ENCODE data around the gene ACAN. TPM values are rescaled to one million over a fixed set of nuclear protein-coding genes. Genes with fewer than 3 reads are reported as not detected.

The ACAN gene
- total and polyA plus RNA-seq, 2 donors (not counting 3 experiments of a cell fraction or from before 2014, with no cell fraction given): not detected

- CTCF ChIA-PET: interaction anchor here (1.2 to 2.1 kb wide), 2 partner anchors 20 to 308 kb away, joined by 4 to 9 read pairs; no protein-coding TSS in a partner anchor
- TF ChIP-seq GATA2 (IDR thresholded peaks at IDR 0.05; ENCODE audit: insufficient read depth, insufficient read length, low read depth, low read length) (no peak), FOS (IDR thresholded peaks at IDR 0.05; ENCODE audit: borderline replicate concordance, insufficient read depth, low read length) (no peak), JUN (IDR thresholded peaks at IDR 0.05; ENCODE audit: borderline replicate concordance, insufficient read depth, insufficient read length, low read depth) (no peak), CTCF (IDR thresholded peaks at IDR 0.05; ENCODE audit: extremely low read depth in 1 of 2, insufficient read depth in 1 of 2, low read depth in 1 of 2, low read length in 2 of 2) (no peak), POLR2A (IDR thresholded peaks at IDR 0.05; ENCODE audit: low read depth, low read length) (no peak), MYC (IDR thresholded peaks at IDR 0.05; ENCODE audit: low read depth, low read length) (no peak), MAX (IDR thresholded peaks at IDR 0.05; ENCODE audit: insufficient read depth, insufficient read length) (no peak), EZH2 (IDR thresholded peaks at IDR 0.05; ENCODE audit: borderline replicate concordance, low read depth, low read length, severe bottlenecking) (no peak), POLR2AphosphoS5 (IDR thresholded peaks at IDR 0.05; ENCODE audit: insufficient read depth, low read depth, low read length) (no peak)
These were observed 96.0 kb downstream of the ACAN start for GRCh38 chr15:88899251-88899650.

More at GRCh38 chr15:88899251-88899650, 96.0 kb downstream of the ACAN start:
- BruUV-seq (replicated peaks): no TSS peak
- no peaks in the 10 kb centered on the region for H3K9me3 ChIP-seq (replicated peaks; ENCODE audit: control insufficient read depth, insufficient read depth, low read length)
- no peak overlapping the region for H3K4me2 ChIP-seq (ENCODE audit: insufficient read depth, low read length)
- dilution Hi-C loops (cut with MboI; ENCODE audit: extremely low pct_ligation_motif_present, low sequenced_read_pairs): no loop called here
- DNase-seq (ENCODE audit: low read depth, low spot score) (no peak), FAIRE-seq (no peak)
- no peaks in the 10 kb centered on the region for H3K27me3 ChIP-seq (ENCODE audit: control insufficient read depth in 2 of 2, insufficient read depth in 2 of 2, low read length in 2 of 2)
- peaks cover 33% of the 10 kb centered on the region for H3K4me1 ChIP-seq (ENCODE audit: control insufficient read depth, extremely low read depth, insufficient read depth, low read length)
- POLR2A ChIA-PET: no interaction called here
- intact Hi-C loops (cut with micrococcal nuclease): loop anchor here (5.0 kb wide), 2 partner anchors 252 to 433 kb away; partner anchors contain the start of gene POLG
- H3K9me1 ChIP-seq (replicated peaks; ENCODE audit: control insufficient read depth, extremely low read depth, insufficient read depth, low read length): no peaks in the 10 kb centered on the region
- no peaks in the 10 kb centered on the region for H4K20me1 ChIP-seq (replicated peaks; ENCODE audit: control insufficient read depth, extremely low read depth, insufficient read depth, low read length)
- no peaks in the 10 kb centered on the region for H3K36me3 ChIP-seq (ENCODE audit: control insufficient read depth in 2 of 2, extremely low read depth in 1 of 2, insufficient read depth in 2 of 2, low read length in 2 of 2)
- H3K79me2 ChIP-seq (ENCODE audit: control insufficient read depth, insufficient read depth, low read length): no peaks in the 10 kb centered on the region
- H3K4me3 ChIP-seq (replicated peaks in 1 of 3; ENCODE audit: insufficient read depth in 1 of 3, low read depth in 1 of 3, low read length in 3 of 3): no peak overlapping the region
- no peak overlapping the region for H3K27ac ChIP-seq (ENCODE audit: insufficient read depth, low read depth, low read length)
- H2AFZ ChIP-seq (ENCODE audit: low read depth, low read length): no peak overlapping the region
- no peak overlapping the region for H3K9ac ChIP-seq (replicated peaks; ENCODE audit: extremely low read depth, insufficient read depth, low read length)
